HG02642 (cell line): Measurements from ENCODE around the gene MATN1.

Experiments
- ATAC-seq: cut with Tn5 transposase; IDR thresholded peaks from one replicate; pipeline ENCODE4 v1.9.1; 2021; ENCODE audit warnings: mild to moderate bottlenecking; ENCODE audit not compliant: unreplicated experiment, poor library complexity

Gene MATN1

DNA sequence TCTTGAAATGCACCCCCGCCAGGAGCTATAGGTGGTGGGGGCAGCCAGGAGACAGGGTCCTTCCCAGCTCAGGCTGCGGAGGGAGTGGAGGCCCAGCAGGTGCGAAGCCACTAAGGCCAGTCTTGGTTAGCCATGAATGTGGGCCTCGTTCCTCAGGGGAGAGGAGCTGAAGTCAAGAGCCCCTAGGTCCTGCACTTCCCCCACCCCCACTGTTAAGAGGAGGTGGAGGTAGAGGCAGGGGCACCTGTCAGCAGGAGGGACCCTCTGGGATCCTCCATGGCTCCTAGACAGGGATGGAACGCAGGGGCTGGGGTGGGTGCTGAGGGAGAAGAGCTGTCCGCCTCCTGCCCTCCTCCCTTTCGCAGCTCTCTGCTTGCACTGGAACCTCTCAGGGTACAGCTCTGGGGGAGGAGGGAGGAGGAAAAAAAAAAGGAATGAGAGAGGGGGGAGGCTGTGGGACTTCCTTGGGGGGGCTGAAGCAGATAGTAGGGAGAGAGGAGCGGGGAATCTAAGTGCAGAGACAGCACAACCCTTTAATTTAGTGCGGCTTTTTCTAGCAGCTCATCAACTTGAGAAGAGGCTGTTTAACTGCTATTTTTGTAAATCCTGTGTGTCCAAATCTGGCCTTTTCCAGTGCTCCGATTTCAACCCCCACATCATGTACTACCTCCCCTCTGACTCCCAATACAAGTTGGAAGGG, 37.0 kb downstream of the MATN1 start:
- no peak for ATAC-seq

DNA sequence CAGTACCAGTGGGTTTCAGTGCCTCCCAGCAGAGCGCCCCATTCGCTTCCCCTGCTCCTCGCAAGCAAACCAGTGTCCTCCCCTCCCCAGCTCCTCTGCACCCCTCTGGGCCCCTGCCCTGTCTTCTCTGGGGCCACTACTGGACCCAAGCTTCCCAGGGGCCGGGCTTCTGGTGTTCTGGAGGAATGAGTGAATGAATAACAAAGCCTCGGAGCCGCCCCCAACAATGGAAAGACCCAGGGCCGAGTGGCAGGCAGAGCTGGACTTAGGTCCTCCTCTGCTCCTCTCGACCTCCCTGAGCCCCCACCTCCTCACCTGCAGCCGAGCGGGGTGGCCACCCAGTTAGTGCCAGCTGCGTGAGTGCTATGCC, 37.6 kb downstream of the MATN1 start:
- ATAC-seq = no peak

DNA sequence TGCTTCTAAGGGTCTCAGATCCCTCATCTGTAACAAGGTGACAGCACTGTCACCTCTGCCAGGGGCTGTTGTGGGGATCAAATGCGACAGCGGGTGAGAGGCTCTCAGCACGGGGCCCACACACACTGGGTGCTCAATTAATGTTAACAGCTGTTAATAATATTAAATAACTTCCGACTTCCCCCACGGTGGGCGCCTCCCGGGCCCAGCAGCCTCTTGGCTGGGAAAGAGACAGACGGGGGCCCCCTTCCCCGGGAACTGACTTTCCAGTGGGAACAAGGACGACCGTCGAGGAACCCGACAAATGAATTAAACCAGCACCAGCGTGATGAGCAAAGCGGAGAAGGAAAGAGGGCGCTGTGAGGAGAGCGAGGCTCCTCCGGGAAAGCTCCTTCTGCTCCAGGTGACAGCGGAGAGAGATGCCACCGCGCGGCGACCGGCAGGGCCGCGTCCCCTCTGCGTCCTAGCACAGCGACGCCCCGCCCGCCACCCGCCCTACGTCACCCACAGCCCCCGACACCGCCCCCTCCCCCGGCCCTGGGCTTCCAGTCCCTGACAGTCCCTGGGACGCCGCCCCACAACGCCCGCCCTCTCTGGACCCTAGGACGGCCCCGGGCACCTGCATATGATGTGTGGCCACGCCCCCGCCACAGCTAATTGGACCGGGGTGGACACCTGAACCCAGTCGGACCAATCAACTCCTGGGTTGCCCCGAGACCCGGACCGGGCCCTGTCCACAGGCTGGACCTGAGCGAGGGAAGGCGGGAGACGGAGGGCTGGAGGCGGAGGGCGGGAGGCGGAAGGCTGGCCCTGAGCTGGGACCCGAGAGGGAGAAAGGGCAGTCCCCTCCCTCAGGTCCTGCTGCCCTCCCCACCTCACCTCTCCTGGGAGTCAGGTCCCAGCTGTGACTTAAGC, 38.2 kb downstream of the MATN1 start:
- ATAC-seq = no peak

DNA sequence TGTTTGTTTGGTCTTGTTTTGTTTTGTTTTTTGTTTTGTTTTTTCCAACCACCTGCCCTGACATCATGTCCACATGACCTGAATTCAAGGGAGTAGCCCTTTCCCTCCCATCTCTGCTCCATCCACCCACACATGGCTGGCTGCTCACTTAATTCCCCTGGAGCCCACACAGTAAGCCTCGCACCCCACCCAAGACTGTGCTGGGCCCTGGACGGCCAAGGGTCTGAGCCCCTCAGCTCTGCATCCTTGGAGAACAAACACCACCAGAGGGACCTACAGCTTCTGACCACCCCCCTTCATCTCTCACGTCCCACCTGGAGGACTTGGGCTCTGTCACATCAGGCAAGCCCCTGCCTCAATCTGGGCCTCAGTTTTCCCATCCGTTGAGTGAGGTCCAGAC, 39.1 kb downstream of the MATN1 start:
- no peak for ATAC-seq

DNA sequence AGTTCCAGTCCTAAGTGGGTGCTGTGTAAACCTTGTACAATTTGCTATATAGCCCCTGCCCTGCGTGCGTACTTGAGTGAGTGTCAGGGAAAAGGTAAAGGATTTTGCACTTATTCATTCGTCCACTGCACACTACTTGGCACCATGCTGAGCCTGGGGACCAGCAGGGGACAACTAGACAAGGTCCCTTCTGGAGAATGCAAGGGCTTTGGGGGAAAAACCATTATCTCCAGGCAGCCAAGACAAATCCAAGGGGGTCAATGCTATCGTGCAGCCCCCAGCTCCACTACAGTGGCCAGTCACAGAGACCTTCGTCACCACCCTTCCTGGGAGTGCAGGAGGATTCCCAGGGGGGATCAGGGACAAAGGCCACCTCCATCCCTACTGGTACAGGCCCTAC, 39.7 kb downstream of the MATN1 start:
- no peak for ATAC-seq

DNA sequence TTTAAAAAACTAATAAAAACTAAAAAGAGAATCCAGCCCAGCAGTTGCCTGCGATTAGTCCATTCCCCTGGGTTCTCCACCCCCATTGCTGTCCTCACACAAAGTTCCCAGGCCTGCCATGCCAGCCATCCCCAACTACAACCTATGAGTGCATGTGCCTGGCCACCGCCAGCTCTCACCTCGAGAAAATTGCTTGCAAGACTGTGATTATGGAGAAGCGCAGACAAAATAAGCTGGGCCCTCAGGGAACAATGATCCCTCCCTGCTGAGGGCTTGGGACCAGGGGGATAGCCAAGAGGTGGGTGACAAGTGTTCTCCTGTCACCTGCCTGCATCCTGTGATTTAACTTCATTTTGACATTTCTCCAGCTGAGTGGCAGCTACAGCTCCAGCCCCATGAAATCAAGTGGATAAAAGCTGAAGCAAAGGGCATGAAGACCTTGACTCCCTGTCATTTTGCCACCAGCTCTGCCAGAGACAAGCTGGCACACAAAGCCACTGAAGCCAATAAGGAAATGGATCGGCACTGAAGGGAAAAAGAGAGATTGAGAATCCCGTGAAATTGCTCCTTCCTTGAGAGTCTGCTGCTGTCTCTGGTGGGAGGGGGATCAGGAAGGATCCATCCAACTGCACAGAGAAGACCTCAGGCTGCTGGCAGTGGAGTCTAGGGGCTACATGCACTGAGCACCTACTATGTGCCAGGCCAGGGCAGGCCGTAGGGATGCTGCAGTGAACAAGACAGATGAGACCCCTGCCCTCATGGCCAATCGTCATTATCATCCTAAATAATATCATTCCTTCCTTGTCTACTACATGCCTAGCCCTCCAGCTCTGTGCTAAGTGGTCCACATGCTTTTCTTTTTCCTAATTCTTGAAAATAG, 40.7 kb downstream of the MATN1 start:
- no peak for ATAC-seq

DNA sequence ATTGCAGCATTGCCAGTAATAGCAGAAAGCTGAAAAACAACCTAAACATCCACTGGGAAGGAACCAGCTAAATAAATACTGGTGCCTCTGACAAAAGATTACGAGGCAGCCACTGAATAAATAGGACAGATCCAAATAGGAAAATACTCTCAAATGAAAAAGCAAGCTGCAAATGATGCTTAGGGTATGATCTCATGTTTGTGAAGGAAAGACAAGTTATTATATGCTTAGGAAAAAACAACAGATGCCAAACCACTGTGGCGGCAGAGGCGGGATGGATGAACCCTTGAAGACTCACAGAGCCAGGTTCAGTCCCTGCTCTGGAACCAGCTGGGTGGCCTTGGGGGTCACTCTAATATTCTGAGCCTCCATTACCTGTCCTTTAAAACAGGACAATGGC, 41.6 kb downstream of the MATN1 start:
- no peak for ATAC-seq

DNA sequence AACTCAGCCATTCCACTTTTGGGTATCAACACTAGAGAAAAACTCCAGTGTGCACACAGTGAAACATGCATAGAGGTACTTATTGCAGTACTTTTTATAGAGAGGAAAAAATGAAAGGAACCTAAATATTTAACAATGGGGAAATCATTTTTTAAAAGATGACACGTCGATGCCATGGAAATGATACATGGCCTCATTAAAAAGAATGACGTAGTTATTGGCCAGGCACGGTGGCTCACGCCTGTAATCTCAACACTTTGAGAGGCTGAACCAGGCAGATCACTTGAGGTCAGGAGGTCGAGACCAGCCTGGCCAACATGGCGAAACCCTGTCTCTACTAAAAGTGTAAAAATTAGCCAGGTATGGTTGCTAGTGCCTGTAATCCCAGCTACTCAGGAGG, 42.5 kb downstream of the MATN1 start:
- no peak for ATAC-seq

DNA sequence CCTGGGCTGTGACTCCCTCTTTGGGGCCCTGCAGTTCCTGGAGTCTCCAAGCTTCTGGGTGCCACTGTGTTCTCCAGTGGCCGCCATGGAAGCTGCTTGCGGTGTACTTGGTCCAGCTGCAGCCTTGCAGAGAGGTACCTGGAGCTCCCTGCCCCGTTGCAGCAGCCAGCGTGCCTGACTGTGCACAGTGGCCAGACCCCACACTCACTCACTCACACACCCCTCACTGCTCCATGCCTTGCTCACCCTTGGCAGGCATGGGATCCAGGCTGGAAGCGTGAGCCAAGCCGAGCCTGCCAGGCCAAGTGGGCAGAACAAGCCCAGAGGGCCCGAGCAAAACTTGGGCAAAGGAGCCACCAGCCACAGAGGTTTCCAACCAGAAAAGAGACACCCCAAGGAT, 43.0 kb downstream of the MATN1 start:
- ATAC-seq = no peak

DNA sequence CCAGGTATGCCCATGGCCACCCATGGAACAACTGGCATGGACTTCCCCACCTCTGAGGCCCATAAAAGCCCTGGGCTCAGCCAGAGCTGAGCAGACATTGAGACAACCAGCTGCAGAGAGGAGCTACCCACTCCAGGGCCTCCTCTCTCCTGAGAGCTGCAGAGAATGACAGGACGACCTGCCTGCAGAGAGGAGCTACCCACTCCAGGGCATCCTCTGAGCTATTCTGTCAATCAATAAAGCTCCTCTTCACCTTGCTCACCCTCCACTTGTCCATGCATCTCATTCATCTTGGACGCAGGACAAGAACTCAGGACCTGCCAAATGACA, 43.4 kb downstream of the MATN1 start:
- no peak for ATAC-seq

DNA sequence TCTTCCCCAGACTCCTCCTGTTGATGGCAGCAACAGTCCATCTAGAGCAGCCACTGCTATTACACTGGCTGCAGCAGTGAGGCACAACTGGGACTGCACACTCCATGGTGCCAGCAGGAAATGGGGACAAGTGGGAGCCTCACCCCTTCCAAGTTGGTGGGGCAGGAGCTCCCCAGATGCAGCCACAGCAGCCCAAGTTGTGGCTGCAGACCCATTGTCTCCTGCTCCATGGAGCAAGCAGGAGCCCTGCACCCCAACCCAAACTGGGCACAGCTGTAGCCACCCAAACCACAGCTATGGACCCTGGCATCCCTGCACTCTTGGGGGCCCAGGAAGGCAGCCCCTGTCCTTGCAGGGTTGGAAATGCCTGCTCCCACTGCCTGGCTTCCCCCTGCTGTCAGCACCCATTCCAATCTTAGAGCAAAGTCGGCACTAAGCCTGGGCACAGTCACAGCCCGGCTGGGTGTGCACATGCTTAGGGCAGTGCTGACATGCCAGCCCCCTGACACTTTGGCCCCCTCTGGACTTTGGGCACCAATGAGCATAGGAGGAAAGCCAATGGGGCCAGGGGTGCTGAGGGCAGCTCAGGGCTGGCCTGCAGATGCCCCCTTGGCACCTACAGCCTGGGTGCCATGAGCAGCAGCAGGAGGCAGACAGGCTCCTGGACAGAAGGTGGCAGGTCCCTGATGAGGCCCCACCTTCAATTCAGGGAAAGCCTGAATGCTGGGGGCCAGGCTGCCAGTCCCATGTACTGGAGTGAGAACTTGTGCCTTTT, 44.0 kb downstream of the MATN1 start:
- no peak for ATAC-seq

DNA sequence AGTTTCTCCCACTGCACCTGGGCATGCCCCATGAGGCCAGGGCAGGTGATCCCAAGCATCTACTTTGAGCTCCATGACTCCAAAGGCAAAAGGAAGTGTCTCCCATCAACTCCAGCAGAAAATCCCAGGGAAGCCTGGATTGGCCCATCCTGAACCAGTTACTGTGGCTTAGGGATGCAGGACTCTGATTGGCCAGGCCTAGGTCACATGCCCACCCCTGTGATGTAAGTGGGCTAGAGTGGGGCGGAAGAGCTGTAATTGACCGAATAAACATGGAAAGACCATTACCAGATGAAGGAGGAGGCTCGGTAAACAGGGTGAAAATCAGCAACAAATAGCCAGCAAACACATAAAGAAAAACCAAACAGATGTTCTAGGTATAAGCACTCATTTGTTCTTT, 45.2 kb downstream of the MATN1 start:
- ATAC-seq = no peak

DNA sequence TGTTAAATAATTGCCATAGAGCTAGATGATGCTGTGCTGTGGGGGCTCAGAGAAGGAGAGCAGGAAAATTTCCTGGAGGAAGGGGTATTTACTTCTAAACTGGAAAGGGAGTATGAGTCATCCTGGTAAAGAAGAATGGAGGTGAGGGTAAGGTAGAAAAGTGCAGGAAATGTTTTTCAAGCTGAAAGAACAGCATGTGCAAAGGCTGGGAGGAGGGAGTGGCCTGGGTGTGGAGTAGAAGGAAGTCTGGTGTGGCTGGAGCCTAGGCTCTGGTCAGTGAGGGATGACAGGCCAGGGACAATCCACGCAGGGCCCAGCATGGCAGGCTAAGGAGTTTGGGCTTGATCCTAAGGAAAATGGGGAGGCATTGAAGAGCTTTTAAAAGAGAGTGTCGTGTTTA, 45.9 kb downstream of the MATN1 start:
- no peak for ATAC-seq

DNA sequence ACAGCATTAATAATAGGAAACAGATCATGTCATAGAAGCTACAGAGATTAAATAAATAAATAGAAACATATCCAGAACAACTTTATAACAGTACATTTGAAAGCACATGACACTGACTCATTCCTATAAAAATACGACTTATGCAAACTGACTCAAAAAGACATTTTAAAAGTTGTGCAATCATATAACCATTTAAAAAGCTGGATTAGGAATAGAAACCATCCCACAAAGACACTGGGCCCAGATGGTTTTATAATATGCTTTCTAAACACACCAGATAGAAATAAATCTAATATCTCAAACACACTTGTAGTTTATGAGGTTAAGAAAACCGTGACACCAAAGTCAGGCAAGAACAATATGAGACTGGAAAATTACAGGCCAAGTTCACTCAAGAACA, 47.6 kb downstream of the MATN1 start:
- ATAC-seq = no peak

DNA sequence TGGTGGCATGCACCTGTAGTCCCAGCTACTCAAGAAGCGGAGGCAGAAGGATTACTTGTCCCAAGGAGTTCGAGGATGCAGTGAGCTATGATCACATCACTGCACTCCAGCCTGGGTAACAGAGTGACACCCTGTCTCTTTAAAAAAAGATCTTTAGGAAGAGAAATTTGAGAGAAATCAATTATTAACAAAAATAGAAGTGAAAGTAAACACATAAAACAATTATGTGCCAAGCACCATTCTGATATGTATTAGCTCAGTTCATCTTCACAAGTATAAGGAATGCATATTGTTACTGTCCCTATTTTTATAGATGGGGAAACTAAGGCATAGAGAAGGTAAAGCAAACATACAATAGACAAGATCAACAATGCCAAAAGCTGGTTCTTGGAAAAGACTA, 48.1 kb downstream of the MATN1 start:
- no peak for ATAC-seq

DNA sequence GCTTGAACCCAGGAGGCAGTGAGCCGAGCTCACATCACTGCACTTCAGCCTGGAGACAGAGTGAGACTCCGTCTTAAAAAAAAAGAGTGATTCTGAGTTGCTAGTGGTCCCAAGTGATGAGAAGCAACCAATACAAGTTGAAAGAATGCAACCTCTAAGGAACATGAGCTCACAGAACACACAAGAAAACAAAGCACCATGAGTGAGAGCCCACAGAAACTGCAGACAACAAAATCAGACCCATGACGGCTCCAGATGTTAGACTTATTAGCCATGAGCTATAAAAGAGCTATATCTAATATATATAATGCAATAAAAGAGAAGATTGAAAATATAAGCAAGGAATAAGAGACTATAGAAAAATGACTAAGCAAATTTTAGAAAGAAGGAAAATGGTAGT, 50.0 kb downstream of the MATN1 start:
- ATAC-seq = no peak

DNA sequence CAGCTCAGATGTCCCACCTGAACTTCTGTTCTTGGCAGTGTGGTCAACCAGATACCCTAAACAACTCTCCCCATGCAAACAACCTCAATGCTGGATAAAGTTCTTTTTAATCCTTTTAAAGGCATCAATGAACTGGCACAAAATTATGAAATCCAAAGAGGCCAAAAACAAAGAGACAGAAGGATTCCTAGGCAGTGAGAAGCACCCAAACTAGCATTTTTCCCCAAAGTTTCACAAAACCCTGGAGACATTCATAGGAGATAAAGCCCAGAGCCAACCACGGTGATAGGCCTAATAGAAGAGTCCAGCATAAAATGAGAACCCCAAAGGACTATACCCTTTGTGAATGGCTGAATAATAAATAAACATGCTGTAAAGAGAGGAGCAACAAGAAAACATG, 50.7 kb downstream of the MATN1 start:
- ATAC-seq = no peak

DNA sequence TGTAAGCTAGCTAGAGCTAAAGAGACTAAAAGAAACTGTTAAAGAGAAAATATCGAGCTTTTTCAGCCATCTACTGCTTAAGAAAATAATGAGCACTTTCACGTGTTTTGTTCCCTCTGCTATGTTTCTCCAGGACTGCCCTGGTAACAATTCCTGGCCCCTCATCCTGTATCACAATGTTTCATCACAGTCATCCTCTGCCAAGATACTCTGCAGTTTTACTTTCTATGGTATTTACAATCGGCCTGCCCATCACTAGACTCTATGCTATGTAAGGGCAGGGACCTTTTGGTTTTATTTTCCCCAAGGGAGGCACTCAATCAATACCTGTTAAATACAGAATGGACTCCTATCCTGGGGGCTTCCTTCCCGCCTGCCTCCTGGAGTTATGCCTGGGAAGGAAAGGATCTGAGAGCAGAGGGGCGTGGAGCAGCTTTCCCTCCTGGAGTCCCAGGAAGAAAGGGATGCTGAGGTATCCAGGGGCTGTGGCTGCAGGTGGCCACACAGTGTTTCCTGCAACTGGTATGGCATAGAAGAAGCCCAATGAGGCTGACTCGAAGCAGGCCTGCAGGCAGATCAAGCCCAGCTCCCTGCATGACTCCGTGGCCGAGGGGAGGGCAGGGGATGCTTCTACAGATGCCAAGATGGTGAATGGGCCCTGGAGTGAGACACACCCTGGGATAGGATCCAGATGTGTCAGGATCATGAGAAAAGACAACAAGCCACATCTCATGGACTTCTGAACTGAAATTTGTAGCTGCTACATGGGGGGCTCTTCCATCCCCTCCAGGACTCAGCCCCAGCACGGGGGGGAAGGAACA, 52.9 kb downstream of the MATN1 start:
- no peak for ATAC-seq

DNA sequence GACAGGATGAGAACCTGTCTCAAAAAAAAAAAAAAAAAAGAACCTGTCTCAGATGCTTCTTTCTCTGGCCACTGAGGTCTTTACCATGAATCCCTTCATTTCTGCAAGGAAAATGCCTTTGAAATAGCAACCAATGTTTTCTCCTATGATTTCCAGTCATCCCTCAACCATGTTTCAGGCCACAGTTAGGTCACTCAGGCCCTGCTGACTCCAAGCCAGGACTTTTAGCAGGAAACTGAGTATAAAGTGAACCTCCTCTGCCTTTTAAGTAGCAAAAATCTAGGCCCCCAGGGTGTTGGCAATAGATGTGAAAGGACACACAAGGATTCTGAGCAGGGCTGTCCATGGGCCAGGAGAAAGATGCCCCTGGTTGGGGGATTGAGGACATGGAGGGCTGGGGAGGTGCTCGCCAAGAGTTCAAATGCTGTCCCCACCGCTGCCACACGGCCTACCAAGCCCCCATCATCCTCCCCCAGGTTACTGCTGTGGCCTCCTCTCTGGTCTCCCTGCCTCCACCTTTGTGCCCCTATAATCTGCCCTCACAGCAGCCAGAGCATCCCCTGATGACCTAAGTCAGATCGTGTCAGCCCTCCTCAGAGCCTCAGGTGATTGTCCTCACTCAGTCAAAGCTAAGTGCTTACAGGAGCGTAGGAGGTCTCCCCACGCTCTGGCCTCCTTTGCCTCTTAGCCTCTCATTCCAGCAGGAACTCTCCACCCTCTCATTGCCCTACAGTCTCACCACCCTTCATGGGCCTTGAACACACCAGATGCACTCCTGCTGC, 54.6 kb downstream of the MATN1 start:
- no peak for ATAC-seq
